Right atrium auricular region (tissue), 2 donors: Measurements from ENCODE around the gene GPR17. TPM values are rescaled to one million over a fixed set of nuclear protein-coding genes. Genes with fewer than 3 reads are reported as not detected.

Experiments
- DNase-seq: peaks from one replicate; pipeline ENCODE4 v3.0.0-alpha.2; 2019; ENCODE audit warnings: low spot score
- H3K27ac ChIP-seq, 2 donors: fragments of 200-600 bp; sonication (generic); 1 replicate in 1 of 2; 2 replicates in 1 of 2; pipeline ENCODE4 v1.5.1; 2016 to 2019
- H3K27me3 ChIP-seq, 2 donors: fragments of 200-600 bp; sonication (generic); one replicate each; pipeline versions ENCODE4 v1.5.1 to v1.6.0; 2017 to 2019
- H3K36me3 ChIP-seq: fragments of 200-600 bp; sonication (generic); one replicate; pipeline ENCODE4 v1.5.1; 2016
- H3K4me1 ChIP-seq, 2 donors: fragments of 200-600 bp; sonication (generic); one replicate each; pipeline versions ENCODE4 v1.5.1 to v1.6.0; 2017 to 2019
- H3K4me3 ChIP-seq, 2 donors: fragments of 200-600 bp; sonication (generic); 1 replicate in 1 of 2; 2 replicates in 1 of 2; pipeline ENCODE4 v1.5.1; 2017 to 2019; ENCODE audit warnings: mild to moderate bottlenecking in 1 of 2, moderate library complexity in 1 of 2
- H3K9me3 ChIP-seq, 2 donors: fragments of 200-600 bp; sonication (generic); one replicate each; pipeline ENCODE4 v1.5.1; 2019
- CTCF ChIP-seq, 2 donors: fragments of 200-600 bp; sonication (generic); IDR thresholded peaks; one replicate each; pipeline ENCODE4 v1.5.1; 2019; ENCODE audit warnings: antibody characterized with exemption in 2 of 2
- total RNA-seq, 2 donors: library from RNA; depleted of rRNA; stranded (reverse); fragments of >200 nt; gene quantifications; one replicate each; pipeline ENCODE4 v1.1.0, GENCODE V29; 2016

The GPR17 gene
- total RNA-seq, 2 donors from 2014 or later = 0.24 TPM; not detected in 1

DNA sequence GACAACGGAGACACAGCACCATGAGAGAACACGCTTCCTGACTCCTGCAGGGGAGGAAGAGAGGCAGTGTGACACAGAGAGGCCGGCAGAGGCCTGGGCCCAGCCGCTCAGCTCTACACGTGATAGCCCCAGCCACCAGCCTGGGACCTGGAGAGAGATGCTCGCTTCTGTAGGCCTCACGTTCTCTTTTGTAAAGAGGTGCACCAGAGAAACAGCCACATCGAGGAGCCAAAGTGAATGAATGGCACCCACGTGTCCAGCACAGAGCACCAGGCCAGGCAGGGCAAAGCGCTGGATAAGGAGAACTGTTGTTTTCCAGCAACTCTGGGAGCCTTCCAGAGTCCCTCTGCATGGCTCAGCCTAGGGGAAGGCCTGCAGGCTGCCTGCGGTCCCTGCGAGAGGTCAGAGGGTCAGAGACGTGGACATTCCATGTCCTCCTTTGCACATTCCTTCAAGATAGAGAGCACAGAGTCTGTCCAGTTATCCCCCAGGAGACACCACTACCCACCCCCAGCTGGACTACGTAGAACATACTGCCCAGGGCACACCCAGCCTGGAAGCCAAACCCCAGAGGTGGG lies 15.2 kb downstream of the GPR17 start:
- Histone ChIP-seq H3K4me3 (no peak overlapping the region), H3K27ac (peak overlapping the region; percentile 82 to 88)

GRCh38 chr2:127661949-127662510 lies 16.1 kb downstream of the GPR17 start:
- H3K9me3 ChIP-seq = no peaks in the 10 kb centered on the region
- H3K4me1 ChIP-seq = peaks cover 0 to 97% of the 10 kb centered on the region in 2 donors
- peak overlapping the region; percentile 82 to 88 for H3K27ac ChIP-seq
- H3K36me3 ChIP-seq = peaks cover 26% of the 10 kb centered on the region
- no peak overlapping the region for H3K4me3 ChIP-seq
- H3K27me3 ChIP-seq = no peaks in the 10 kb centered on the region
- peak in 1 of 2 donors; percentile 25 for TF ChIP-seq CTCF (IDR thresholded peaks at IDR 0.05)
- no peak for DNase-seq

More for the DNA sequence above, 15.2 kb downstream of the GPR17 start:
- no peaks in the 10 kb centered on the region for H3K9me3 ChIP-seq
- peaks cover 32% of the 10 kb centered on the region for H3K36me3 ChIP-seq
- no peak for DNase-seq
- H3K4me1 ChIP-seq = peaks cover 0 to 97% of the 10 kb centered on the region in 2 donors
- TF ChIP-seq CTCF (IDR thresholded peaks at IDR 0.05) = no peak
- no peaks in the 10 kb centered on the region for H3K27me3 ChIP-seq

GRCh38 chr2:127662937-127663565 lies 17.1 kb downstream of the GPR17 start:
- peaks cover 0 to 1% of the 10 kb centered on the region in 2 donors for H3K9me3 ChIP-seq
- no peak for TF ChIP-seq CTCF (IDR thresholded peaks at IDR 0.05)
- H3K36me3 ChIP-seq = peaks cover 16% of the 10 kb centered on the region
- no peaks in the 10 kb centered on the region for H3K27me3 ChIP-seq
- H3K27ac ChIP-seq = peak overlapping the region; percentile 82 to 88
- peaks cover 0 to 94% of the 10 kb centered on the region in 2 donors for H3K4me1 ChIP-seq
- peak overlapping the region in 1 of 2 donors; percentile 40 for H3K4me3 ChIP-seq
- no peak for DNase-seq

- H3K27me3 ChIP-seq = no peaks in the 10 kb centered on the region
- DNase-seq = no peak
- H3K4me3 ChIP-seq = peak overlapping the region; percentile 24 to 40
- peaks cover 14% of the 10 kb centered on the region for H3K36me3 ChIP-seq
- no peak for TF ChIP-seq CTCF (IDR thresholded peaks at IDR 0.05)
- peaks cover 0 to 3% of the 10 kb centered on the region in 2 donors for H3K9me3 ChIP-seq
- H3K4me1 ChIP-seq = peaks cover 0 to 88% of the 10 kb centered on the region in 2 donors
- H3K27ac ChIP-seq = peak overlapping the region; percentile 82 to 88
Observed at GRCh38 chr2:127663566-127664064, 17.7 kb downstream of the GPR17 start.

DNA sequence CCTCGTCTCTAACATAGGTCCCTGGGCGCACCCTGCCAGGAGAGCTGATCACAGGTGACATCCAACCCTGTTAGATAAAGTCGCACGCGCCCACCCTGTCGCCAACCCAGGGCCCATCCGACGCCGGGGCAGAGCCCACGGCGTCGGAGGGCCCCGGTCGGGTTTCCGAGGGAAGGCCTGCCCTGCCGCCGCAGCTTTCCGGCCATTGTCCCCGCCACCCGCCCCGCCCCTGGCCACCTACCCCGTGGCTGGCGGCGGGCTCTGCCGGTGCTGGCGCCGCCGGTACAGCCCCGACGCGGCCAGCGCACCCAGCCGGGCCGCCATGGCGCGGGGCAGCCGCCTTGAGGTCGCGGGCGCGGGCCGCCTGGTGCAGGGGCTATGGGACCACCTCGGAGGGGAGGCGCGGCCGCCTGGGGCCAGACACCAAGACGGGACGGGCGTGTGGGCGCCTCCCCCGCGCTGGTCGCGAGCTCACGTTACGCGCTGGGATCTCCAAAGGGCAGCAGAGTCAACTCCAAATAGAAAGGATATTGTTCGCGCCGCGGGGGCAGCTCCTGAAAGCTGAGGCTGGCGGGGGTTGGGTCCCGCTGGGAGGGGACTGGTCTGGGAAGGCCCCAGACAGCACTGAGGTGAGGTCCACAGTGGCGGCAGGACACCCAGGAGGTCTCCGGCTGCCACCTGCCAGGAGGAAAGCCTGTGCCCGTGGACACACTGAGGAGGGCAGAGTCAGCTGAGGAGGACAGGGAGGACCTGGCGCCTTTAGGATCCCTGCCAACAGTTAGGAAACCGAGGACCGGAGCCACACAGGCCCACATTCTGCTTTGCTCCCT lies 18.3 kb downstream of the GPR17 start:
- H3K27ac ChIP-seq = peak overlapping the region; percentile 82 to 88
- no peak for DNase-seq
- peak overlapping the region; percentile 24 to 40 for H3K4me3 ChIP-seq
- TF ChIP-seq CTCF (IDR thresholded peaks at IDR 0.05) = no peak
- peaks cover 0 to 88% of the 10 kb centered on the region in 2 donors for H3K4me1 ChIP-seq
- peaks cover 14% of the 10 kb centered on the region for H3K36me3 ChIP-seq
- peaks cover 0 to 3% of the 10 kb centered on the region in 2 donors for H3K9me3 ChIP-seq
- H3K27me3 ChIP-seq = no peaks in the 10 kb centered on the region
